Measurements from ENCODE around the gene EHD1. TPM values are rescaled to one million over a fixed set of nuclear protein-coding genes. Genes with fewer than 3 reads are reported as not detected.

EHD1 gene
- total and polyA plus RNA-seq, 9 of the 15 experiments (the other 6 are each of a cell fraction or from before 2014, with no cell fraction given): 0.46 to 65.0 (median 16.4) TPM

DNA sequence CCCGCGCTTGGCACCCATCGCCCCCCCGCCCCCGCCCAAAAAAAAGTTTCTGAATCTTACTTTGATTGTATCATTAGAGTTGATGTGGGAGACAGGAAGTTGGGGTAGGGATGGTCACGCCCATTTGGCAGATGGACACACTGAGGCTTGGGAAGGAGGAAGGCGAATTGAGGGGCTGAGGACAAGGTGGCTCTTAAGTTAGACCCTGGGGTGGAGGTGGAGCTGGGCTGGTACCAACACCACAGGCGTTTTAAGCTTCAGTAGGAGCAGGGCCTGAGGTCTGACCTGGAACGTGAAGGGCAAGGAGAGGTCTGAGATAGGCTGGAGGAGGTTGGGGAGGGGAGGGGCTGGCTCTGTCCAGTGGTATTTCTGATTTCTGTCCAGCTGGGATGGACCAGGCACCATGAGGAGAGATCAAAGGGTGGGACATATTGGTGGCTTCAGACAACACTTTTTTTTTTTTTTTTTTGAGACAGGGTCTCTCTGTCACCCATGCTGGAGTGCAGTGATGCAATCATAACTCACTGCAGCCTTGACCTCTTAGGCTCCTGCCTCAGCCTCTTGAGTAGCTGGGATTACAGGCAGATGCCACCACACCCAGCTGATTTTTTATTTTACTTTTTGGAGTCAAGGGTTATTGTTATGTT lies 33.2 kb downstream of the EHD1 start (continued):
- TF ChIP-seq, protein P1, sequence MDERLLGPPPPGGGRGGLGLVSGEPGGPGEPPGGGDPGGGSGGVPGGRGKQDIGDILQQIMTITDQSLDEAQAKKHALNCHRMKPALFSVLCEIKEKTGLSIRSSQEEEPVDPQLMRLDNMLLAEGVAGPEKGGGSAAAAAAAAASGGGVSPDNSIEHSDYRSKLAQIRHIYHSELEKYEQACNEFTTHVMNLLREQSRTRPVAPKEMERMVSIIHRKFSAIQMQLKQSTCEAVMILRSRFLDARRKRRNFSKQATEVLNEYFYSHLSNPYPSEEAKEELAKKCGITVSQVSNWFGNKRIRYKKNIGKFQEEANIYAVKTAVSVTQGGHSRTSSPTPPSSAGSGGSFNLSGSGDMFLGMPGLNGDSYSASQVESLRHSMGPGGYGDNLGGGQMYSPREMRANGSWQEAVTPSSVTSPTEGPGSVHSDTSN (CRISPR knock-in tag; IDR thresholded peaks at IDR 0.05; ENCODE audit: low read depth): no peak
- TF ChIP-seq, protein P1 (tag; conservative IDR thresholded peaks at IDR 0.05; ENCODE audit: low read depth): no peak
- TF ChIP-seq, protein P2, sequence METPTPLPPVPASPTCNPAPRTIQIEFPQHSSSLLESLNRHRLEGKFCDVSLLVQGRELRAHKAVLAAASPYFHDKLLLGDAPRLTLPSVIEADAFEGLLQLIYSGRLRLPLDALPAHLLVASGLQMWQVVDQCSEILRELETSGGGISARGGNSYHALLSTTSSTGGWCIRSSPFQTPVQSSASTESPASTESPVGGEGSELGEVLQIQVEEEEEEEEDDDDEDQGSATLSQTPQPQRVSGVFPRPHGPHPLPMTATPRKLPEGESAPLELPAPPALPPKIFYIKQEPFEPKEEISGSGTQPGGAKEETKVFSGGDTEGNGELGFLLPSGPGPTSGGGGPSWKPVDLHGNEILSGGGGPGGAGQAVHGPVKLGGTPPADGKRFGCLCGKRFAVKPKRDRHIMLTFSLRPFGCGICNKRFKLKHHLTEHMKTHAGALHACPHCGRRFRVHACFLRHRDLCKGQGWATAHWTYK (CRISPR knock-in tag; IDR thresholded peaks at IDR 0.05): no peak
- TF ChIP-seq TBP (optimal IDR thresholded peaks at IDR 0.05; ENCODE audit: low read depth, low read length) (no peak), SMARCA5 (IDR thresholded peaks at IDR 0.05) (peak; percentile 100), CBX2 (IDR thresholded peaks at IDR 0.05; ENCODE audit: insufficient read depth, low read length, poor library complexity, severe bottlenecking) (no peak), RFX1 (IDR thresholded peaks at IDR 0.05) (no peak), ZNF445 (CRISPR knock-in tag; IDR thresholded peaks at IDR 0.05; ENCODE audit: low read depth) (no peak), HNRNPUL1 (IDR thresholded peaks at IDR 0.05; ENCODE audit: low read length) (no peak), ETV5 (CRISPR knock-in tag; IDR thresholded peaks at IDR 0.05; ENCODE audit: low read depth) (no peak), SREBF2 (CRISPR knock-in tag; IDR thresholded peaks at IDR 0.05) (no peak), FOXJ3 (CRISPR knock-in tag; IDR thresholded peaks at IDR 0.05) (no peak), HSF4 (CRISPR knock-in tag; IDR thresholded peaks at IDR 0.05; ENCODE audit: borderline replicate concordance) (no peak), JUN (IDR thresholded peaks at IDR 0.05; ENCODE audit: borderline replicate concordance, low read depth, low read length) (no peak), JUN (CRISPR knock-in tag; IDR thresholded peaks at IDR 0.05; ENCODE audit: borderline replicate concordance) (no peak), ZNF184 (CRISPR knock-in tag; IDR thresholded peaks at IDR 0.05) (no peak), TEAD2 (tag; IDR thresholded peaks at IDR 0.05) (no peak), SOX6 (IDR thresholded peaks at IDR 0.05) (no peak)
- TF ChIP-seq, protein P3, sequence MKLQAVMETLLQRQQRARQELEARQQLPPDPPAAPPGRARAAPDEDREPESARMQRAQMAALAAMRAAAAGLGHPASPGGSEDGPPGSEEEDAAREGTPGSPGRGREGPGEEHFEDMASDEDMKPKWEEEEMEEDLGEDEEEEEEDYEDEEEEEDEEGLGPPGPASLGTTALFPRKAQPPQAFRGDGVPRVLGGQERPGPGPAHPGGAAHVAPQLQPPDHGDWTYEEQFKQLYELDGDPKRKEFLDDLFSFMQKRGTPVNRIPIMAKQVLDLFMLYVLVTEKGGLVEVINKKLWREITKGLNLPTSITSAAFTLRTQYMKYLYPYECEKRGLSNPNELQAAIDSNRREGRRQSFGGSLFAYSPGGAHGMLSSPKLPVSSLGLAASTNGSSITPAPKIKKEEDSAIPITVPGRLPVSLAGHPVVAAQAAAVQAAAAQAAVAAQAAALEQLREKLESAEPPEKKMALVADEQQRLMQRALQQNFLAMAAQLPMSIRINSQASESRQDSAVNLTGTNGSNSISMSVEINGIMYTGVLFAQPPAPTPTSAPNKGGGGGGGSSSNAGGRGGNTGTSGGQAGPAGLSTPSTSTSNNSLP (IDR thresholded peaks at IDR 0.05; ENCODE audit: borderline replicate concordance, low read depth, low read length): no peak
- TF ChIP-seq, protein P4, sequence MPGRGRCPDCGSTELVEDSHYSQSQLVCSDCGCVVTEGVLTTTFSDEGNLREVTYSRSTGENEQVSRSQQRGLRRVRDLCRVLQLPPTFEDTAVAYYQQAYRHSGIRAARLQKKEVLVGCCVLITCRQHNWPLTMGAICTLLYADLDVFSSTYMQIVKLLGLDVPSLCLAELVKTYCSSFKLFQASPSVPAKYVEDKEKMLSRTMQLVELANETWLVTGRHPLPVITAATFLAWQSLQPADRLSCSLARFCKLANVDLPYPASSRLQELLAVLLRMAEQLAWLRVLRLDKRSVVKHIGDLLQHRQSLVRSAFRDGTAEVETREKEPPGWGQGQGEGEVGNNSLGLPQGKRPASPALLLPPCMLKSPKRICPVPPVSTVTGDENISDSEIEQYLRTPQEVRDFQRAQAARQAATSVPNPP (IDR thresholded peaks at IDR 0.05; ENCODE audit: borderline replicate concordance, insufficient read depth, insufficient read length): no peak
- TF ChIP-seq, protein P5, sequence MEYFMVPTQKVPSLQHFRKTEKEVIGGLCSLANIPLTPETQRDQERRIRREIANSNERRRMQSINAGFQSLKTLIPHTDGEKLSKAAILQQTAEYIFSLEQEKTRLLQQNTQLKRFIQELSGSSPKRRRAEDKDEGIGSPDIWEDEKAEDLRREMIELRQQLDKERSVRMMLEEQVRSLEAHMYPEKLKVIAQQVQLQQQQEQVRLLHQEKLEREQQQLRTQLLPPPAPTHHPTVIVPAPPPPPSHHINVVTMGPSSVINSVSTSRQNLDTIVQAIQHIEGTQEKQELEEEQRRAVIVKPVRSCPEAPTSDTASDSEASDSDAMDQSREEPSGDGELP (CRISPR knock-in tag; IDR thresholded peaks at IDR 0.05; ENCODE audit: borderline replicate concordance): no peak

Measured in K562 (cell line).